GM13976 (cell line): ENCODE results near the gene LYPD6B.

Experiments used
- DNase-seq: peaks from one replicate; pipeline ENCODE4 v3.0.0; 2012; ENCODE audit warnings: low spot score
- CTCF ChIP-seq: IDR thresholded peaks from 2 replicates; pipeline ENCODE4 v1.5.1; 2012; ENCODE audit warnings: borderline replicate concordance, mild to moderate bottlenecking; ENCODE audit not compliant: insufficient read depth; ENCODE audit errors: extremely low read depth, missing control alignments, control extremely low read depth
- in situ Hi-C: fragments of 300-500 bp; cut with MboI; formaldehyde crosslinking; loops from one replicate; pipeline ENCODE4 v1.12.0; 2022; ENCODE audit warnings: low sequenced_read_pairs, mixed read lengths, inconsistent platforms; ENCODE audit not compliant: unreplicated experiment

LYPD6B gene

GRCh38 chr2:149164827-149165226 lies 126.3 kb downstream of the LYPD6B start:
- in situ Hi-C loops, result no loop called here
- TF ChIP-seq CTCF, result no peak
- no peak for DNase-seq

GRCh38 chr2:149167001-149167780 lies 128.7 kb downstream of the LYPD6B start:
- TF ChIP-seq CTCF, result no peak
- DNase-seq, result no peak
- in situ Hi-C loops, result no loop called here

DNA sequence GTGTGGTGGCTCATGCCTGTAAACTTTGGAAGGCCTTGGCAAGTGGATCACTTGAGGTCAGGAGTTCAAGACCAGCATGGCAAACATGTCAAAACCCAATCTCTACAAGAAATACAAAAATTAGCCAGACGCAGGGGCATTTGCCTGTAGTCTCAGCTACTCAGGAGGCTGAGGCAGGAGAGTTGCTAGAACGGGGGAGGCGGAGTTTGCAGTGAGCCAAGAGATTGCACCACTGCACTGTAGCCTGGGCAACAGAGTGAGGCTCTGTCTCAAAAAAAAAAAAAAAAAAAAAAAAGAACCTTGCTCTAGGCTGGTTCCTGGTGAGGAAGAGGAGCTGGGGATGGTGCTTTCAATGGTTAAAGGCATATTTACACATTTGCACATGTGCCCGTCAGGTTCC lies 129.4 kb downstream of the LYPD6B start:
- no peak for TF ChIP-seq CTCF
- no peak for DNase-seq
- in situ Hi-C loops, result no loop called here

DNA sequence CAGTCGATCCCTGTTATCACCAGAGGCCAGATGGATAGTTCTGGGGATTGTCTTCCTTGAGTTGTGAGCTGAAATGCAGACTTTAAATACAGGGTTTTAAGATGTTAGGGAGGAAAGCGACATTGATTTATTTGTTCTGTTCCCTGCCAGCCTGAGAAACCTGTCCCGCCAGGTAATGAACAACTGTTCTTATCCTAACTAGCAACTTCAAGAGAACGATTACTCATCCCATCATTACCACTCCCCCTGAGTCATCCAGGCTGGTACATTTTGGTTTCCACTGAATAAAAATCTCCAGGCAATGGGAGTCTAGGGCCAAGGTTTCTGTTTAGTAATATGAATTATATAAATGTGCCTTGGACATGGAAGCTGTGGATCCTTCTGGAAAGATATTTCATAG lies 131.2 kb downstream of the LYPD6B start:
- TF ChIP-seq CTCF, result no peak

GRCh38 chr2:149170156-149170555 lies 131.7 kb downstream of the LYPD6B start:
- no peak for TF ChIP-seq CTCF
- no peak for DNase-seq
- in situ Hi-C loops, result no loop called here

More for the DNA sequence above, 131.2 kb downstream of the LYPD6B start:
- DNase-seq, result no peak
- in situ Hi-C loops, result no loop called here

DNA sequence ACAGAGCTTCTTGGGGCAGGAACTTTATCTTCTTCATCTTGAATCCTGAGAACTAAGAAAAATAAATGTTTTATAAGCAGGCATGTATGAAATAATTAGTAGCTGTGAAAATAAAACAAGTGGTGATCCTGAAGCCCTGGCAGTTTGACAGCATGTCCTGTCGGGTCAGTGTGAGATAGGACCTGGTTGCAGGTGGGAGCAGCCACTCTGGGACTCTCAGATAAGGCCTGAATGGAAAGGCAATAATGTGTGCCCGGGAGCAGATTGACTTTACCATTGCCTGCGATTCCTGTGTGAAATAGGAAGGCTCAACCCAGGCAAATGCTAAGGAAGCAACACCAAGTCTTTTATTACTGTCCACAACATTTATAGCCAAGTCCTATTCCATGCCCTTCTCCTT lies 132.4 kb downstream of the LYPD6B start:
- in situ Hi-C loops, result no loop called here
- no peak for DNase-seq
- no peak for TF ChIP-seq CTCF
